Parathyroid adenoma (tissue), 2 donors: Measurements from ENCODE around the gene CLCN7.

Experiments used
- H2AFZ ChIP-seq: fragments of 300-600 bp; sonication (generic); one replicate; pipeline ENCODE4 v1.7.0; 2017; ENCODE audit warnings: antibody characterized with exemption, mild to moderate bottlenecking
- H3K27ac ChIP-seq: fragments of 300-600 bp; sonication (generic); one replicate; pipeline ENCODE4 v1.7.0; 2017
- H3K27me3 ChIP-seq: fragments of 300-600 bp; sonication (generic); one replicate; pipeline ENCODE4 v1.7.0; 2017; ENCODE audit warnings: low read length; ENCODE audit not compliant: control insufficient read depth, insufficient read depth
- H3K36me3 ChIP-seq: fragments of 300-600 bp; sonication (generic); one replicate; pipeline ENCODE4 v1.7.0; 2017; ENCODE audit warnings: low read length; ENCODE audit not compliant: control insufficient read depth, insufficient read depth
- H3K4me1 ChIP-seq: fragments of 300-600 bp; sonication (generic); one replicate; pipeline ENCODE4 v1.7.0; 2017; ENCODE audit warnings: control low read depth
- H3K4me2 ChIP-seq: fragments of 300-600 bp; sonication (generic); one replicate; pipeline ENCODE4 v1.7.0; 2017; ENCODE audit warnings: low read length
- H3K4me3 ChIP-seq: fragments of 300-600 bp; sonication (generic); one replicate; pipeline ENCODE4 v1.7.0; 2017; ENCODE audit warnings: low read depth, low read length
- H3K79me2 ChIP-seq: fragments of 300-600 bp; sonication (generic); one replicate; pipeline ENCODE4 v1.7.0; 2017; ENCODE audit warnings: control low read depth
- H3K9ac ChIP-seq: fragments of 300-600 bp; sonication (generic); one replicate; pipeline ENCODE4 v1.7.0; 2017; ENCODE audit warnings: mild to moderate bottlenecking
- H3K9me3 ChIP-seq: fragments of 300-600 bp; sonication (generic); one replicate; pipeline ENCODE4 v1.7.0; 2017; ENCODE audit warnings: low read length; ENCODE audit not compliant: control insufficient read depth
- TF ChIP-seq, protein P1 (sequence below): fragments of 300-600 bp; sonication (generic); IDR thresholded peaks from one replicate; pipeline ENCODE4 v1.7.0; 2017; ENCODE audit warnings: antibody characterized with exemption, mild to moderate bottlenecking
- donor health status: primary hyperparathyroidism.

CLCN7 gene

DNA sequence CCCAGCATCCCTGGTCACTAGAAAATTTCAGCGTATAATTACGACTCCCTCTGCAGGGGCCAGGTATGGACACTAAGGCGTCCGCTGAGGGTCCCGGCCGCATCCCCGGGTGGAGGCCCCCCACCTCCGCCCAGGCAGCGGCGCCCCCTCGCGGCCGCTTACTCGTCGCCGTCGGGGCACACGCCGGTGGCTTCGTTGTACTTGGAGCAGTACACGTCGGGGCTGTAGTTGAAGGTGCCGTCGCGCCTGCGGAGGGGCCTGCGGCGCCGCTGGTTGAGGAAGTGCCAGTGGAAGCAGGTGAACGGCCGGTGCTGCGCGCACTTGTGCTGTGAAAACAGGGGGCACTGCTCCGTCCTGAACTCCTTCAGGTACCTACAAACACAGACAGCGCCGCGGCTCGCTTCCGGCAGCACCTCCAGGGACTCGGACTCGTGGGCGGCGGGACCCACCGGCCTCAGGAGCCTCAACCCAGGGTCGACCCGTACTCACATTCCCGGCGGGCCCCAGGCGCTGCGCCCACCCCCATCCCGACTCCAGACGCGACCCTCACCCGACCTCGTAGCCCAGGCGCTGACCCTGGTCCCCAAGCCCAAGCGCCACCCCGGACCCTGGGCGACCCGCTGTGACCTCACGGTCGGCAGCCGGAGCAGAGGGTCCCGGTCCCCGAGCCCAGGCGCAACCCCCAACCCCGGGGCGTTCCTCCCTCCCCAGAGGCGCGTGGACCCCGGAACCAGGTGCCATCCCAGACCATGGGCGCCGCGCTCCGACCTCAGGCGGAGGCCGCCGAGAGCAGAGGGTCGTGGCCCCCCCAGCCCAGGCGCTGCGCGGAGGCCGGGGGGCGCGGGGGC is 60.9 kb downstream of the CLCN7 start:
- Histone ChIP-seq H3K27ac (no peak overlapping the region), H3K9me3 (no peaks in the 10 kb centered on the region), H3K4me3 (peak overlapping the region; percentile 66), H3K79me2 (peaks cover 5% of the 10 kb centered on the region), H3K4me2 (peak overlapping the region; percentile 87), H3K27me3 (no peaks in the 10 kb centered on the region), H3K36me3 (no peaks in the 10 kb centered on the region), H2AFZ (peak overlapping the region; percentile 94), H3K4me1 (no peaks in the 10 kb centered on the region), H3K9ac (peak overlapping the region; percentile 76)
- TF ChIP-seq, protein P1, sequence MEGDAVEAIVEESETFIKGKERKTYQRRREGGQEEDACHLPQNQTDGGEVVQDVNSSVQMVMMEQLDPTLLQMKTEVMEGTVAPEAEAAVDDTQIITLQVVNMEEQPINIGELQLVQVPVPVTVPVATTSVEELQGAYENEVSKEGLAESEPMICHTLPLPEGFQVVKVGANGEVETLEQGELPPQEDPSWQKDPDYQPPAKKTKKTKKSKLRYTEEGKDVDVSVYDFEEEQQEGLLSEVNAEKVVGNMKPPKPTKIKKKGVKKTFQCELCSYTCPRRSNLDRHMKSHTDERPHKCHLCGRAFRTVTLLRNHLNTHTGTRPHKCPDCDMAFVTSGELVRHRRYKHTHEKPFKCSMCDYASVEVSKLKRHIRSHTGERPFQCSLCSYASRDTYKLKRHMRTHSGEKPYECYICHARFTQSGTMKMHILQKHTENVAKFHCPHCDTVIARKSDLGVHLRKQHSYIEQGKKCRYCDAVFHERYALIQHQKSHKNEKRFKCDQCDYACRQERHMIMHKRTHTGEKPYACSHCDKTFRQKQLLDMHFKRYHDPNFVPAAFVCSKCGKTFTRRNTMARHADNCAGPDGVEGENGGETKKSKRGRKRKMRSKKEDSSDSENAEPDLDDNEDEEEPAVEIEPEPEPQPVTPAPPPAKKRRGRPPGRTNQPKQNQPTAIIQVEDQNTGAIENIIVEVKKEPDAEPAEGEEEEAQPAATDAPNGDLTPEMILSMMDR: peak; percentile 39

DNA sequence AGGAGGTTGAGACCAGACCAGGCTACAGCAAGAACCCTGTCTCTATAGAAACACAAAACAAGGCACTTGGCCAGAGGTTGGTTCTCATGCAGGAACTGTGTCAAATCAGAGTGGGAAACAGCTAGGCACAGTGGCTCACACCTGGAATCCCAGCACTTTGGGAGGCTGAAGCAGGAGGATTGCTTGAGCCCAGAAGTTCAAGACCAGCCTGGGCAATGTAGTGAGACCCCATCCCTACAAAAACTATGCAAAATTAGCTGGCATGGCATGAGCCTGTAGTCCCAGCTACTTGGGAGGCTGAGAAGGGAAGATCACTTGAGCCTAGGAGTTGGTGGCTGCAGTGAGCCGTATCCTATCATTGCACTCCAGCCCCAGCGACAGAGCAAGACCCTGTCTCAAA is 62.0 kb downstream of the CLCN7 start:
- Histone ChIP-seq H3K9me3 (no peaks in the 10 kb centered on the region), H3K27me3 (no peaks in the 10 kb centered on the region), H3K79me2 (peaks cover 8% of the 10 kb centered on the region), H2AFZ (no peak overlapping the region), H3K4me1 (no peaks in the 10 kb centered on the region), H3K4me2 (no peak overlapping the region), H3K4me3 (no peak overlapping the region), H3K9ac (no peak overlapping the region), H3K27ac (no peak overlapping the region), H3K36me3 (no peaks in the 10 kb centered on the region)
- TF ChIP-seq, protein P1: no peak

DNA sequence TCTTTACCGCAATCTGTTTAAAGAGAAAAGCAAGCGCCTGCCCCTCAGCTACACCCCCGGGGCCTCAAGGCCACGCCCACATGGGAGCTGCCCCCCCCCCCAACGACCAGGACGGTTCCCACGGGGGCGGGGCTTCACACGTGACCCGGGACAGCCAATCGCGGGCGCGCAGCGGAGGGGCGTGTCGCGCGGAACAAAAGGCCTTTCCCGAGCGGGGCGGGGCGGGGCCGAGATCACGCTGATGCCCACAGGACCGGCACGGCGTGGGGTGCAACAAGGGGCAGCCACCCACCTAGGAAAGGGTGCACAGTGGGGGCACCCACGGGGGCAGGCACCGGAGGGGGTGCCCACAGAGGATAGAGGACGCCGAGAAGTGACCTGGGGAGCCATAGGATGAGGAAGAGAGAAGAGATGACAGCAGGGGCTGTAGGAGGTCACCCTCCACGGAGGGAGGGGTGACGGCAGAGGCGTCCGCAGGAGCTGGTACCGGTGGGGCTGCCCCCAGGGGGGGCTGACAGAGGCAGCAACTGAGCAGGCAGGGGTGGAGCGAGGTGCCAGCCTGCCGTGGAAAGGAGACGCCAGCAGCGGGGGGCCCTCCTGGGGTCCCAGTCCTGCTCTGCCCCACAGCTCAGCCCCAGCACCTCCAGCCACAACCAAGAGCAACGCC is 66.5 kb downstream of the CLCN7 start:
- Histone ChIP-seq H3K27ac (no peak overlapping the region), H3K9me3 (no peaks in the 10 kb centered on the region), H3K9ac (no peak overlapping the region), H3K79me2 (peaks cover 18% of the 10 kb centered on the region), H3K4me2 (peak overlapping the region; percentile 69), H2AFZ (no peak overlapping the region), H3K27me3 (no peaks in the 10 kb centered on the region), H3K36me3 (no peaks in the 10 kb centered on the region), H3K4me1 (no peaks in the 10 kb centered on the region), H3K4me3 (no peak overlapping the region)
- TF ChIP-seq, protein P1: no peak

GRCh38 chr16:1407753-1408152 is 67.1 kb downstream of the CLCN7 start:
- no peak overlapping the region for H3K4me2 ChIP-seq
- H3K9me3 ChIP-seq: no peaks in the 10 kb centered on the region
- no peak overlapping the region for H2AFZ ChIP-seq
- peaks cover 18% of the 10 kb centered on the region for H3K79me2 ChIP-seq
- TF ChIP-seq, protein P1: no peak
- H3K27ac ChIP-seq: no peak overlapping the region
- no peaks in the 10 kb centered on the region for H3K36me3 ChIP-seq
- H3K4me3 ChIP-seq: no peak overlapping the region
- H3K27me3 ChIP-seq: no peaks in the 10 kb centered on the region
- H3K9ac ChIP-seq: no peak overlapping the region
- H3K4me1 ChIP-seq: no peaks in the 10 kb centered on the region
